ENCODE measurements around the gene ZSCAN23. TPM values are rescaled to one million over a fixed set of nuclear protein-coding genes. Genes with fewer than 3 reads are reported as not detected.

The ZSCAN23 gene
- total and polyA plus RNA-seq, 9 of the 15 experiments (the other 6 are each of a cell fraction or from before 2014, with no cell fraction given): 0.05 to 0.29 (median 0.21) TPM; not detected in 1

DNA sequence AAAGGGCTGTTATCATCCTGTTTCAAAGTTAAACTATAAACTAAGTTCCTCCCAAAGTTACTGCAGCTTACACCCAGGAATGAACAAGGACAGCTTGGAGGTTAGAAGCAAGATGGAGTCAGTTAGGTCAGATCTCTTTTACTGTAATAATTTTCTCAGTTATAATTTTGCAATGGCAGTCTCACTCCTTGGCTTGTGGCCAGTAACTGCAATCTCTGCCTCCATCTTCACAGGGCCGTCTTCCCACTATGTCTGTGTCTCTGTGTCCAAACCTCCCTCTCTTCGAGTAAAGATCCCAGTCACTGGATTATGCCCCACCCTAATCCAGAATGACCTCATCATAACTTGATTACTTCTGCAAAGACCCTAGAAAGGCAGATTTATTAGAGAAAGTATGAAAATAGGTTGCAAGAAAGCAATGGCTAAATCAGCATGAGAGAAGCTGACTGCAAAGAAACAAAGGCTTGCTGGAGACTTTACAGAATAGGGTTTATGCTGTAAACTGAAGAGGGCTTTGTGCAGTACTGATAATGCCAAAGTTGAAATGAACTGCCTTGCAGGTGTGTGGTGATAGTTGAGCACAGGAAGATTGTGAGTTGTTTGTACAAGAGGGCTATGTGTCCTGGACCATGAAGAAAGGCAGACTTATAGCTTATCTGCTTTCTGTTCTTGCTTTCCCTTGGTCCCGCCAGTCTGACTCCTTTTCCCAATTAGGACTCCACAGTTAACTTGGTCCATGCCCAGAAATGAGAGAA lies 43.9 kb upstream of the ZSCAN23 start (continued):
- TF ChIP-seq CHD1 (IDR thresholded peaks at IDR 0.05; ENCODE audit: low read length) (no peak), THRB (CRISPR knock-in tag; conservative IDR thresholded peaks at IDR 0.05) (no peak), STAT5B (CRISPR knock-in tag; IDR thresholded peaks at IDR 0.05) (no peak), SMARCA5 (IDR thresholded peaks at IDR 0.05) (no peak), ZNF79 (CRISPR knock-in tag; IDR thresholded peaks at IDR 0.05; ENCODE audit: low read depth) (peak; percentile 74), MEIS2 (IDR thresholded peaks at IDR 0.05; ENCODE audit: partially characterized antibody) (peak; percentile 47), ZNF512 (tag; IDR thresholded peaks at IDR 0.05) (no peak), XRCC3 (IDR thresholded peaks at IDR 0.05) (no peak), XRCC4 (IDR thresholded peaks at IDR 0.05; ENCODE audit: extremely low read depth, insufficient read depth, insufficient read length) (no peak), ZBTB7A (IDR thresholded peaks at IDR 0.05; ENCODE audit: borderline replicate concordance, control insufficient read depth, low read depth, low read length) (no peak), SIN3B (IDR thresholded peaks at IDR 0.05; ENCODE audit: low read depth) (no peak), ATF7 (IDR thresholded peaks at IDR 0.05) (peak; percentile 80), MXI1 (IDR thresholded peaks at IDR 0.05; ENCODE audit: low read depth, low read length) (no peak), TCF3 (CRISPR knock-in tag; IDR thresholded peaks at IDR 0.05) (peak; percentile 71), ZBTB43 (CRISPR knock-in tag; IDR thresholded peaks at IDR 0.05) (no peak), RBM34 (IDR thresholded peaks at IDR 0.05; ENCODE audit: borderline replicate concordance, insufficient read depth, low read length) (no peak), MXD1 (CRISPR knock-in tag; IDR thresholded peaks at IDR 0.05; ENCODE audit: borderline replicate concordance, poor library complexity, severe bottlenecking) (no peak), ZBTB9 (CRISPR knock-in tag; IDR thresholded peaks at IDR 0.05) (peak; percentile 82), SAP30 (IDR thresholded peaks at IDR 0.05; ENCODE audit: borderline replicate concordance, insufficient read depth, low read depth, low read length, poor library complexity, severe bottlenecking) (no peak), ZNF695 (CRISPR knock-in tag; IDR thresholded peaks at IDR 0.05) (no peak), ZNF586 (CRISPR knock-in tag; conservative IDR thresholded peaks at IDR 0.05) (no peak)
